HEK293 (cell line): Measurements from ENCODE around the gene DMAC1.
A peak's percentile ranks its signal among the peaks of the same experiment; 100 is the strongest.

ENCODE experiments used
- CTCF ChIA-PET: fragments of 350-600 bp; formaldehyde crosslinking; extraction: SDS; loops from one replicate; lab custom pipeline; 2021; ENCODE audit warnings: antibody characterized with exemption; lab: Yijun Ruan, JAX
- POLR2A ChIA-PET: fragments of 300-600 bp; formaldehyde crosslinking; extraction: SDS; loops from one replicate; lab custom pipeline; 2020; ENCODE audit warnings: antibody characterized with exemption, inconsistent platforms; lab: Yijun Ruan, JAX
- H3K27ac ChIP-seq: fragments of 200-500 bp; sonication (Bioruptor generic); 2 replicates; pipeline ENCODE4 v1.5.1; 2014; ENCODE audit warnings: low read depth, low read length, control low read depth, inconsistent platforms; ENCODE audit errors: extremely low read depth
- H3K36me3 ChIP-seq, 2 experiments: fragments of 200-500 bp in 1 of 2; sonication (Bioruptor generic) in 1 of 2; 1 replicate in 1 of 2; 2 replicates in 1 of 2; pipeline ENCODE4 v1.5.1; 2014 to 2017; ENCODE audit warnings: inconsistent platforms in 2 of 2, low read length in 2 of 2; ENCODE audit not compliant: control insufficient read depth in 2 of 2, insufficient read depth in 1 of 2
- H3K4me1 ChIP-seq: fragments of 200-500 bp; sonication (Bioruptor generic); 2 replicates; pipeline ENCODE4 v1.5.1; 2014; ENCODE audit warnings: mild to moderate bottlenecking, low read length, inconsistent platforms; ENCODE audit not compliant: control insufficient read depth, insufficient read depth
- H3K4me3 ChIP-seq: 2 replicates; pipeline ENCODE4 v1.5.1; 2011; ENCODE audit warnings: low read depth, mild to moderate bottlenecking, control low read depth, low read length, moderate library complexity
- H3K9me3 ChIP-seq: fragments of 200-500 bp; sonication (Bioruptor generic); 2 replicates; pipeline ENCODE4 v1.5.1; 2014; ENCODE audit warnings: low read depth, low read length, inconsistent platforms; ENCODE audit not compliant: control insufficient read depth, insufficient read depth
- EGR2 ChIP-seq: fragments of 450-650 bp; formaldehyde crosslinking; IDR thresholded peaks from 2 replicates; pipeline ENCODE4 v1.5.1; 2016; ENCODE audit warnings: low read depth, missing biosample characterization, missing genetic modification characterization
- HOXA7 ChIP-seq: sonication (generic); formaldehyde crosslinking; IDR thresholded peaks from 2 replicates; pipeline ENCODE4 v1.8.1; 2022; ENCODE audit warnings: missing genetic modification reagents, borderline replicate concordance
- MEIS1 ChIP-seq: sonication (generic); formaldehyde crosslinking; IDR thresholded peaks from 2 replicates; pipeline ENCODE4 v1.8.1; 2022; ENCODE audit warnings: missing genetic modification reagents, mild to moderate bottlenecking, borderline replicate concordance
- PRDM6 ChIP-seq: fragments of 450-650 bp; formaldehyde crosslinking; IDR thresholded peaks from 2 replicates; pipeline ENCODE4 v1.5.1; 2017; ENCODE audit warnings: missing biosample characterization, missing genetic modification characterization
- SETDB1 ChIP-seq: IDR thresholded peaks from one replicate; pipeline ENCODE4 v1.6.1; 2017; ENCODE audit warnings: mild to moderate bottlenecking, low read length, moderate library complexity, mixed read lengths; ENCODE audit not compliant: insufficient read length
- ZNF112 ChIP-seq: fragments of 450-650 bp; formaldehyde crosslinking; IDR thresholded peaks from 2 replicates; pipeline ENCODE4 v1.5.0; 2017; ENCODE audit warnings: missing biosample characterization, missing genetic modification characterization
- ZNF148 ChIP-seq: fragments of 450-650 bp; formaldehyde crosslinking; IDR thresholded peaks from 2 replicates; pipeline ENCODE4 v1.5.0; 2017; ENCODE audit warnings: missing biosample characterization, missing genetic modification characterization, borderline replicate concordance
- ZNF169 ChIP-seq: fragments of 450-650 bp; formaldehyde crosslinking; IDR thresholded peaks from 2 replicates; pipeline ENCODE4 v1.5.1; 2016; ENCODE audit warnings: missing biosample characterization, missing genetic modification characterization
- ZNF280C ChIP-seq: fragments of 450-650 bp; formaldehyde crosslinking; IDR thresholded peaks from 2 replicates; pipeline ENCODE4 v1.5.1; 2016; ENCODE audit warnings: missing biosample characterization, missing genetic modification characterization
- ZNF433 ChIP-seq: fragments of 450-650 bp; formaldehyde crosslinking; IDR thresholded peaks from 2 replicates; pipeline ENCODE4 v1.5.1; 2016; ENCODE audit warnings: missing biosample characterization, missing genetic modification characterization, low read depth
- ZNF473 ChIP-seq: fragments of 450-650 bp; formaldehyde crosslinking; IDR thresholded peaks from 2 replicates; pipeline ENCODE4 v1.5.1; 2017; ENCODE audit warnings: missing biosample characterization, missing genetic modification characterization
- ZNF530 ChIP-seq: fragments of 450-650 bp; formaldehyde crosslinking; IDR thresholded peaks from 2 replicates; pipeline ENCODE4 v1.5.1; 2016; ENCODE audit warnings: low read depth, missing biosample characterization, missing genetic modification characterization
- ZNF580 ChIP-seq: fragments of 450-650 bp; formaldehyde crosslinking; IDR thresholded peaks from 2 replicates; pipeline ENCODE4 v1.5.1; 2016; ENCODE audit warnings: missing biosample characterization, missing genetic modification characterization
- ZNF585B ChIP-seq: fragments of 450-650 bp; formaldehyde crosslinking; IDR thresholded peaks from 2 replicates; pipeline ENCODE4 v1.5.1; 2016; ENCODE audit warnings: missing biosample characterization, missing genetic modification characterization
- ZNF654 ChIP-seq: fragments of 450-650 bp; formaldehyde crosslinking; IDR thresholded peaks from 2 replicates; pipeline ENCODE4 v1.5.1; 2016; ENCODE audit warnings: low read depth, missing biosample characterization, missing genetic modification characterization
- ZNF76 ChIP-seq: fragments of 450-650 bp; formaldehyde crosslinking; IDR thresholded peaks from 2 replicates; pipeline ENCODE4; 2016; ENCODE audit warnings: low read depth, missing biosample characterization, missing genetic modification characterization, borderline replicate concordance
- ZNF776 ChIP-seq: fragments of 450-650 bp; formaldehyde crosslinking; IDR thresholded peaks from 2 replicates; pipeline ENCODE4 v1.5.0; 2017; ENCODE audit warnings: missing biosample characterization, missing genetic modification characterization, borderline replicate concordance
- ZNF777 ChIP-seq: fragments of 450-650 bp; formaldehyde crosslinking; IDR thresholded peaks from 2 replicates; pipeline ENCODE4 v1.5.1; 2017; ENCODE audit warnings: missing biosample characterization, missing genetic modification characterization, borderline replicate concordance
- ZNF785 ChIP-seq: fragments of 450-650 bp; formaldehyde crosslinking; IDR thresholded peaks from 2 replicates; pipeline ENCODE4 v1.5.1; 2016; ENCODE audit warnings: missing biosample characterization, missing genetic modification characterization
- ZXDB ChIP-seq: fragments of 450-650 bp; formaldehyde crosslinking; IDR thresholded peaks from 2 replicates; pipeline ENCODE4 v1.5.1; 2016; ENCODE audit warnings: missing biosample characterization, missing genetic modification characterization

DMAC1 gene

GRCh38 chr9:7848498-7848897 is 48.9 kb upstream of the DMAC1 start:
- ChIA-PET CTCF (no interaction called here), POLR2A (no interaction called here)

GRCh38 chr9:7844242-7844641 is 44.7 kb upstream of the DMAC1 start:
- ChIA-PET CTCF (interaction anchor here (0.5 to 1.9 kb wide), 5 partner anchors 16 to 1056 kb away, joined by 3 to 5 read pairs (median 4); no protein-coding TSS in a partner anchor), POLR2A (no interaction called here)

More at GRCh38 chr9:7848498-7848897, 48.9 kb upstream of the DMAC1 start:
- Histone ChIP-seq H3K27ac (no peak overlapping the region), H3K9me3 (no peaks in the 10 kb centered on the region), H3K4me3 (no peak overlapping the region), H3K36me3 (no peaks in the 10 kb centered on the region), H3K4me1 (no peaks in the 10 kb centered on the region)
- TF ChIP-seq PRDM6 (tag by site-specific recombination) (no peak), ZNF585B (no peak), ZNF776 (tag by site-specific recombination) (no peak), ZNF777 (tag by site-specific recombination) (no peak), ZNF580 (tag by site-specific recombination) (no peak), ZNF112 (tag by site-specific recombination) (no peak), MEIS1 (CRISPR knock-in tag) (no peak), SETDB1 (no peak), ZNF169 (tag by site-specific recombination) (no peak), ZNF785 (no peak), ZNF76 (tag by site-specific recombination) (no peak), ZXDB (tag by site-specific recombination) (no peak), ZNF473 (tag by site-specific recombination) (no peak), ZNF148 (no peak)

GRCh38 chr9:7841831-7842230 is 42.3 kb upstream of the DMAC1 start:
- Histone ChIP-seq H3K4me1 (no peaks in the 10 kb centered on the region), H3K4me3 (no peak overlapping the region), H3K36me3 (no peaks in the 10 kb centered on the region), H3K27ac (no peak overlapping the region), H3K9me3 (no peaks in the 10 kb centered on the region)
- TF ChIP-seq ZNF433 (tag by site-specific recombination) (no peak), ZNF280C (no peak), ZNF530 (tag by site-specific recombination) (no peak), HOXA7 (CRISPR knock-in tag) (no peak), ZNF76 (tag by site-specific recombination) (no peak)
- POLR2A ChIA-PET, result no interaction called here
- CTCF ChIA-PET, result no interaction called here

More at GRCh38 chr9:7844242-7844641, 44.7 kb upstream of the DMAC1 start:
- Histone ChIP-seq H3K4me3 (no peak overlapping the region), H3K36me3 (no peaks in the 10 kb centered on the region), H3K9me3 (no peaks in the 10 kb centered on the region), H3K4me1 (no peaks in the 10 kb centered on the region), H3K27ac (no peak overlapping the region)
- no peak for TF ChIP-seq EGR2
- peak; percentile 24; the same call in 1 of the 2 replicates for TF ChIP-seq ZNF654 (tag by site-specific recombination)
